ENCODE results near the gene TP53TG3C.
"Not testable (repeated sequence)": the region's sequence is repeated elsewhere in the genome, so short reads cannot be mapped to it uniquely, and the experiment has no call there.

The TP53TG3C gene
- total RNA-seq = 0 reads per million in 4 experiments

GRCh38 chr16:33193926-33194325, at the start of gene TP53TG3C:
TSS of gene TP53TG3C (plus strand) at chr16:33194226. CDS start at chr16:33194294, 68 bp downstream.
- not testable (repeated sequence) for DNase-seq
